Keratinocyte (primary cell): Measurements from ENCODE around the gene PPP1R26. TPM values are rescaled to one million over a fixed set of nuclear protein-coding genes. Genes with fewer than 3 reads are reported as not detected.
"Not testable (repeated sequence)": the region's sequence is repeated elsewhere in the genome, so short reads cannot be mapped to it uniquely, and the experiment has no call there.

Experiments used
- DNase-seq: peaks from one replicate; pipeline ENCODE4 v3.0.0-alpha.2; 2011; ENCODE audit warnings: low read depth, missing footprints, low spot score
- FAIRE-seq: peaks from 2 replicates; lab custom pipeline; 2011; peaks lifted over from hg19 to GRCh38; lab: Jason Lieb, UNC
- H2AFZ ChIP-seq: 2 replicates; pipeline ENCODE4 v1.6.0; 2012; ENCODE audit warnings: low read length, control low read depth, inconsistent platforms; ENCODE audit not compliant: control insufficient read depth
- H3K27ac ChIP-seq: 2 replicates; pipeline ENCODE4 v1.5.1; 2011; ENCODE audit warnings: low read length; ENCODE audit not compliant: control insufficient read depth, insufficient read depth
- H3K27me3 ChIP-seq: 3 replicates; pipeline ENCODE4 v1.6.0; 2011; ENCODE audit warnings: low read length; ENCODE audit not compliant: control insufficient read depth, insufficient read depth; ENCODE audit errors: extremely low read depth
- H3K36me3 ChIP-seq, 2 experiments: 2 replicates in 1 of 2; 3 replicates in 1 of 2; pipeline ENCODE4 v1.5.1; 2011; ENCODE audit warnings: low read length in 2 of 2, mild to moderate bottlenecking in 1 of 2; ENCODE audit not compliant: control insufficient read depth in 2 of 2, insufficient read depth in 2 of 2; ENCODE audit errors: extremely low read depth in 1 of 2
- H3K4me1 ChIP-seq: 3 replicates; pipeline ENCODE4 v1.5.1; 2011; ENCODE audit warnings: low read length; ENCODE audit not compliant: control insufficient read depth, insufficient read depth; ENCODE audit errors: extremely low read depth
- H3K4me2 ChIP-seq: 3 replicates; pipeline ENCODE4 v1.6.0; 2011; ENCODE audit warnings: low read depth, low read length; ENCODE audit not compliant: control insufficient read depth, insufficient read depth; ENCODE audit errors: extremely low read depth
- H3K4me3 ChIP-seq, 3 experiments: fragments of 200-600 bp in 1 of 3; sonication (generic) in 1 of 3; 2 replicates in 2 of 3; 3 replicates in 1 of 3; pipeline ENCODE4 v1.5.1; 2011 to 2016; ENCODE audit warnings: low read length in 3 of 3, mild to moderate bottlenecking in 3 of 3, control low read depth in 2 of 3, inconsistent platforms in 1 of 3, low read depth in 1 of 3, mixed read lengths in 1 of 3, mixed run types in 1 of 3, moderate library complexity in 1 of 3; ENCODE audit not compliant: control insufficient read depth in 2 of 3, insufficient read depth in 2 of 3; ENCODE audit errors: extremely low read depth in 1 of 3
- H3K79me2 ChIP-seq: 2 replicates; pipeline ENCODE4 v1.6.0; 2012; ENCODE audit warnings: low read length; ENCODE audit not compliant: control insufficient read depth, insufficient read depth
- H3K9ac ChIP-seq: 3 replicates; pipeline ENCODE4 v1.6.0; 2011; ENCODE audit warnings: low read length; ENCODE audit not compliant: control insufficient read depth, insufficient read depth; ENCODE audit errors: extremely low read depth
- H3K9me1 ChIP-seq: 3 replicates; pipeline ENCODE4 v1.6.0; 2011; ENCODE audit warnings: low read length; ENCODE audit not compliant: control insufficient read depth, insufficient read depth; ENCODE audit errors: extremely low read depth
- H3K9me3 ChIP-seq: 2 replicates; pipeline ENCODE4 v1.5.1; 2012; ENCODE audit warnings: low read depth, low read length; ENCODE audit not compliant: control insufficient read depth
- H4K20me1 ChIP-seq: 3 replicates; pipeline ENCODE4 v1.6.0; 2011; ENCODE audit warnings: low read length; ENCODE audit not compliant: control insufficient read depth, insufficient read depth; ENCODE audit errors: extremely low read depth
- CTCF ChIP-seq, 3 experiments: IDR thresholded peaks in 1 of 3; conservative IDR thresholded peaks in 1 of 3; optimal IDR thresholded peaks in 1 of 3; 2 replicates in 2 of 3; 3 replicates in 1 of 3; pipeline versions ENCODE3 to v1.5.1; 2011; ENCODE audit warnings: low read length in 3 of 3, mild to moderate bottlenecking in 3 of 3, moderate library complexity in 2 of 3, control low read depth in 1 of 3, inconsistent platforms in 1 of 3; ENCODE audit not compliant: insufficient read depth in 2 of 3; ENCODE audit errors: extremely low read depth in 1 of 3
- EZH2 ChIP-seq: IDR thresholded peaks from one replicate; pipeline ENCODE4 v1.6.1; 2012; ENCODE audit warnings: inconsistent platforms, mild to moderate bottlenecking, low read length, moderate library complexity
- dilution Hi-C: fragments of 300-500 bp; cut with MboI; formaldehyde crosslinking; loops from one replicate; pipeline ENCODE4 v1.7.0; 2020; ENCODE audit warnings: low sequenced_read_pairs; ENCODE audit not compliant: extremely low pct_ligation_motif_present
- polyA plus RNA-seq, 5 experiments: library from polyadenylated mRNA; depleted of rRNA in 3 of 5; stranded (reverse) in 3 of 5; stranded (forward) in 1 of 5; unstranded in 1 of 5; fragments of >200 nt; gene quantifications; 1 replicate in 1 of 5; 2 replicates in 3 of 5; 3 replicates in 1 of 5; pipeline versions ENCODE4 v1.2.1 to v1.2.3, GENCODE V29; 2011 to 2012; ENCODE audit warnings: missing spikeins in 2 of 5, low read depth in 1 of 5, low replicate concordance in 1 of 5

Gene PPP1R26
- polyA plus RNA-seq, 1 donor (not counting 4 experiments of a cell fraction or from before 2014, with no cell fraction given) = 4.3 TPM

GRCh38 chr9:135533113-135533512 is 53.5 kb downstream of the PPP1R26 start:
- Histone ChIP-seq H3K36me3 (no peaks in the 10 kb centered on the region), H2AFZ (no peak overlapping the region), H3K4me1 (no peaks in the 10 kb centered on the region), H3K27ac (no peak overlapping the region), H3K9me3 (no peaks in the 10 kb centered on the region), H3K9ac (no peak overlapping the region), H3K4me2 (no peak overlapping the region), H3K27me3 (peaks cover 14% of the 10 kb centered on the region), H3K4me3 (no peak overlapping the region), H4K20me1 (no peaks in the 10 kb centered on the region), H3K79me2 (no peaks in the 10 kb centered on the region), H3K9me1 (no peaks in the 10 kb centered on the region)
- DNase-seq = peak; percentile 5
- TF ChIP-seq CTCF (optimal IDR thresholded peaks at IDR 0.05 in 1 of 3, IDR thresholded peaks at IDR 0.05 in 1 of 3, conservative IDR thresholded peaks at IDR 0.05 in 1 of 3; ENCODE audit: extremely low read depth in 1 of 3, insufficient read depth in 2 of 3, low read length in 3 of 3) = no peak
- no peak for TF ChIP-seq EZH2
- FAIRE-seq = no peak
- dilution Hi-C loops = no loop called here

GRCh38 chr9:135533674-135534073 is 54.1 kb downstream of the PPP1R26 start:
- Histone ChIP-seq H3K9me3 (no peaks in the 10 kb centered on the region), H3K79me2 (no peaks in the 10 kb centered on the region), H3K4me1 (no peaks in the 10 kb centered on the region), H3K27me3 (peaks cover 14% of the 10 kb centered on the region), H3K9ac (no peak overlapping the region), H3K36me3 (no peaks in the 10 kb centered on the region), H3K4me3 (no peak overlapping the region), H3K4me2 (no peak overlapping the region), H4K20me1 (no peaks in the 10 kb centered on the region), H3K9me1 (no peaks in the 10 kb centered on the region), H2AFZ (no peak overlapping the region), H3K27ac (no peak overlapping the region)
- dilution Hi-C loops = no loop called here
- DNase-seq = no peak
- TF ChIP-seq CTCF (optimal IDR thresholded peaks at IDR 0.05 in 1 of 3, IDR thresholded peaks at IDR 0.05 in 1 of 3, conservative IDR thresholded peaks at IDR 0.05 in 1 of 3; ENCODE audit: extremely low read depth in 1 of 3, insufficient read depth in 2 of 3, low read length in 3 of 3) (no peak), EZH2 (no peak)
- no peak for FAIRE-seq

GRCh38 chr9:135534192-135534711 is 54.7 kb downstream of the PPP1R26 start:
- H3K4me1 ChIP-seq, H3K9ac ChIP-seq, H3K4me2 ChIP-seq, H3K9me1 ChIP-seq, H2AFZ ChIP-seq, H4K20me1 ChIP-seq, H3K79me2 ChIP-seq, dilution Hi-C loops, H3K9me3 ChIP-seq, DNase-seq, H3K27ac ChIP-seq, H3K36me3 ChIP-seq, H3K4me3 ChIP-seq, FAIRE-seq: not testable (repeated sequence)
- peaks cover 14% of the 10 kb centered on the region for H3K27me3 ChIP-seq

DNA sequence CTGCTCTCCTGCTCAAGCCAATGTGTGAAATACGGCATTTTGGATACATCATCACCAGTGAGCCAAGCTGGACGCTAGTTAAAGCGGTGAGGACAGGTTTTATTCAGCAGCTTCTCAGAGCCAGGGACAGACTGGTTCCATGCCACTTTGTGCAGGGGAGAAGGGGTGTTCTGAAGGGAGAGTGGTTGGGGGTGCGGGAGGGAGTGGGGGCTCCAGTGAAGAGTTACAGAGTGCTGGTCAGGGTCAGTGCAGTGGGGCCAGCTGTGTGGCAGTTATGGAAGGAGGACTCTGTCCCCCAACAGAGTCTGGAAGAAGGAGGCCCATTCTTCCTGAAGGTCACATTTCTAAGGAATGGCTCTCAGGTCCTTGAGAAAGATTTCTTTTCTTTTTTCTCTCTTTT is 55.2 kb downstream of the PPP1R26 start:
- H2AFZ ChIP-seq, H3K79me2 ChIP-seq, H3K9me1 ChIP-seq, DNase-seq, dilution Hi-C loops, H3K9ac ChIP-seq, H3K4me2 ChIP-seq, FAIRE-seq, H4K20me1 ChIP-seq, H3K36me3 ChIP-seq, H3K27ac ChIP-seq, H3K4me1 ChIP-seq, H3K4me3 ChIP-seq, H3K9me3 ChIP-seq: not testable (repeated sequence)
- H3K27me3 ChIP-seq = peaks cover 14% of the 10 kb centered on the region
